Neural crest cell (in vitro differentiated cells): ENCODE measurements around the gene DNAH14. TPM values are rescaled to one million over a fixed set of nuclear protein-coding genes. Genes with fewer than 3 reads are reported as not detected.
"Not testable (repeated sequence)": the region's sequence is repeated elsewhere in the genome, so short reads cannot be mapped to it uniquely, and the experiment has no call there.

Experiments used
- DNase-seq: peaks from one replicate; pipeline ENCODE4 v3.0.0; 2021; ENCODE audit warnings: low read depth, mixed read lengths, low spot score
- H3K27ac Mint-ChIP-seq: one replicate; pipeline ENCODE4 v1.8.0; 2021; ENCODE audit warnings: mild to moderate bottlenecking, mixed read lengths; ENCODE audit not compliant: unreplicated experiment
- H3K27me3 Mint-ChIP-seq: 2 replicates; pipeline ENCODE4 v1.8.0; 2021; ENCODE audit warnings: low read depth, mild to moderate bottlenecking, mixed read lengths
- H3K36me3 Mint-ChIP-seq: 2 replicates; pipeline ENCODE4 v1.8.0; 2021; ENCODE audit warnings: low read depth, mild to moderate bottlenecking, mixed read lengths
- H3K4me1 Mint-ChIP-seq: 2 replicates; pipeline ENCODE4 v1.8.0; 2021; ENCODE audit warnings: mixed read lengths
- H3K4me3 Mint-ChIP-seq: one replicate; pipeline ENCODE4 v1.8.0; 2021; ENCODE audit warnings: mild to moderate bottlenecking, mixed read lengths
- H3K9me3 Mint-ChIP-seq: 2 replicates; pipeline ENCODE4 v1.8.0; 2021; ENCODE audit warnings: mixed read lengths
- CTCF ChIP-seq: fragments of 200-600 bp; sonication (generic); conservative IDR thresholded peaks from 2 replicates; pipeline ENCODE4 v1.5.0; 2021; ENCODE audit warnings: antibody characterized with exemption, mild to moderate bottlenecking
- total RNA-seq: library from RNA; stranded (reverse); gene quantifications from 2 replicates; pipeline ENCODE4 v1.2.1, GENCODE V29; 2021

Gene DNAH14
- total RNA-seq, 1 donor from 2014 or later = 31.0 TPM

DNA sequence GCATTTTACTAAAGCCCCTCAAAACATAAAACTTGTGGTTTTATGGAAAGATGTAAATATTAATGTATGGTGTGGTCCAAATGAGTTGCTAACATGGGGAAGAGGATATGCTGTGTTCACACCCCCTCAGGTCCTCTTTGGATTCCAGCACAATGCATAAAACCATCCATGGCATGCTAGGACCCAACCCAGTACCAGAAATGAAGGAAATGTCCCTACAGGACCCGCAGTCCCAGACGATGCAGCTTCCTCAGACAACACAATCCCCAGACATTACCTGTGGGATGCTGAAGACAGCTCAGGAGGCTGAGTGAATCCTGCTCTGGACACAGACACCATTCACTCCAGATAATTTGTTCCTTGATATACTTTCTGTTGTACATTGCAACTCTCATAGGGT, 296.2 kb downstream of the DNAH14 start:
- Mint-ChIP-seq H3K27ac (no peak overlapping the region), H3K9me3 (peaks cover 11% of the 10 kb centered on the region), H3K36me3 (peaks cover 30% of the 10 kb centered on the region), H3K4me3 (no peak overlapping the region), H3K4me1 (no peaks in the 10 kb centered on the region), H3K27me3 (no peaks in the 10 kb centered on the region)
- no peak for TF ChIP-seq CTCF
- no peak for DNase-seq

GRCh38 chr1:225228871-225229303, 299.4 kb downstream of the DNAH14 start:
- H3K27ac Mint-ChIP-seq = no peak overlapping the region
- DNase-seq = no peak
- no peak for TF ChIP-seq CTCF
- H3K9me3 Mint-ChIP-seq = peaks cover 9% of the 10 kb centered on the region
- H3K4me1 Mint-ChIP-seq = no peaks in the 10 kb centered on the region
- H3K4me3 Mint-ChIP-seq = no peak overlapping the region
- H3K36me3 Mint-ChIP-seq = peaks cover 17% of the 10 kb centered on the region
- H3K27me3 Mint-ChIP-seq = no peaks in the 10 kb centered on the region

GRCh38 chr1:225229429-225229828, 300.0 kb downstream of the DNAH14 start:
- H3K9me3 Mint-ChIP-seq, H3K4me3 Mint-ChIP-seq, DNase-seq, H3K27me3 Mint-ChIP-seq, H3K27ac Mint-ChIP-seq, H3K4me1 Mint-ChIP-seq: not testable (repeated sequence)
- H3K36me3 Mint-ChIP-seq = peaks cover 17% of the 10 kb centered on the region

GRCh38 chr1:225230483-225230882, 301.0 kb downstream of the DNAH14 start:
- no peak for DNase-seq
- no peaks in the 10 kb centered on the region for H3K27me3 Mint-ChIP-seq
- no peak overlapping the region for H3K4me3 Mint-ChIP-seq
- TF ChIP-seq CTCF = no peak
- H3K36me3 Mint-ChIP-seq = peaks cover 16% of the 10 kb centered on the region
- H3K27ac Mint-ChIP-seq = no peak overlapping the region
- H3K9me3 Mint-ChIP-seq = peaks cover 12% of the 10 kb centered on the region
- H3K4me1 Mint-ChIP-seq = no peaks in the 10 kb centered on the region

DNA sequence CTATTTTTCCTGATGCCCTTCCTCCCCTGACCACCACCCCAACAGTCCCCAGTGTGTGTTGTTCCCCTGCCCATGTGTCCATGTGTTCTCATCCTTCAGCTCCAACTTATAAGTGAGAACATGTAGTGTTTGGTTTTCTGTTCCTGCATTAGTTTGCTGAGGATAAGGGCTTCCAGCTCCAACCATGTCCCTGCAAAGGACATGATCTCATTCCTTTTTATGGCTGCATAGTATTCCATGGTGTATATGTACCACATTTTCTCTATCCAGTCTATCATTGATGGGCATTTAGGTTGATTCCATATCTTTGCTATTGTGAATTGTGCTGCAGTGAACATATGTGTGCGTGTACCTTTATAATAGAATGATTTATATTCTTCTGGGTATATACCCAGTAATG, 303.5 kb downstream of the DNAH14 start:
- peaks cover 17% of the 10 kb centered on the region for H3K36me3 Mint-ChIP-seq
- not testable (repeated sequence) for H3K4me1 Mint-ChIP-seq, H3K27me3 Mint-ChIP-seq, H3K27ac Mint-ChIP-seq, DNase-seq, H3K4me3 Mint-ChIP-seq
- peaks cover 19% of the 10 kb centered on the region for H3K9me3 Mint-ChIP-seq

GRCh38 chr1:225242611-225243010, 313.1 kb downstream of the DNAH14 start:
- peaks cover 19% of the 10 kb centered on the region for H3K9me3 Mint-ChIP-seq
- no peak for TF ChIP-seq CTCF
- no peak overlapping the region for H3K27ac Mint-ChIP-seq
- no peaks in the 10 kb centered on the region for H3K4me1 Mint-ChIP-seq
- no peak overlapping the region for H3K4me3 Mint-ChIP-seq
- H3K27me3 Mint-ChIP-seq = no peaks in the 10 kb centered on the region
- no peak for DNase-seq
- peaks cover 17% of the 10 kb centered on the region for H3K36me3 Mint-ChIP-seq

DNA sequence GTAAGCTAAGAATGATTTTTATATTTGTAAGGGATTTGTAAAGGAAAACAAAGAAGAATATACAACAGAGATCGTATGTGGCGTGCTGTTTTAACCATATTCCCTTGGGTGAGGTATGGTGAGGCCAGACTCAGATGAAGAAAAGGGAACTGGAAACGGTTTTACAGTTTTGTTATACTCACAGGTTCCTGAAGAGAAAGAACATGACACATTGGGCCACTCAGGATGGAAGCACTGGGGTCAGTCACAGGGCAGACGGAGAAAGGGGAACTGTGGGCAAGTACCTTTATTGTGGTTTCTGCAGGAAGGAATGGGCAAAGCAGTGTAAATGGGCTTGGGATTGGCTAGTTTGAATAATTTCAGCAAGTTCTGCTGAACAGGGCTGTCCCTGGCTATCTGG, 321.0 kb downstream of the DNAH14 start:
- Mint-ChIP-seq H3K4me3 (no peak overlapping the region), H3K9me3 (peaks cover 10% of the 10 kb centered on the region), H3K27me3 (no peaks in the 10 kb centered on the region), H3K36me3 (peaks cover 12% of the 10 kb centered on the region), H3K4me1 (no peaks in the 10 kb centered on the region), H3K27ac (no peak overlapping the region)
- no peak for DNase-seq
- TF ChIP-seq CTCF = no peak
